GM18511 (cell line): ENCODE measurements around the gene PCGF5.
"Not testable (repeated sequence)": the region's sequence is repeated elsewhere in the genome, so short reads cannot be mapped to it uniquely, and the experiment has no call there.

Experiments
- ATAC-seq: cut with Tn5 transposase; IDR thresholded peaks from one replicate; pipeline ENCODE4 v1.9.1; 2021; ENCODE audit warnings: mild to moderate bottlenecking, moderate library complexity; ENCODE audit not compliant: unreplicated experiment

PCGF5 gene

GRCh38 chr10:91271886-91272285, 51.4 kb downstream of the PCGF5 start:
- ATAC-seq, result no peak

GRCh38 chr10:91284486-91285090, 64.1 kb downstream of the PCGF5 start:
- no peak for ATAC-seq

- no peak for ATAC-seq
Measured at GRCh38 chr10:91286572-91286971, 66.1 kb downstream of the PCGF5 start.

GRCh38 chr10:91287276-91287675, 66.8 kb downstream of the PCGF5 start:
- ATAC-seq, result no peak

- ATAC-seq, result no peak
Measured at GRCh38 chr10:91287912-91288311, 67.4 kb downstream of the PCGF5 start.

GRCh38 chr10:91289305-91289704, 68.8 kb downstream of the PCGF5 start:
- ATAC-seq, result no peak

- ATAC-seq, result no peak
Measured at GRCh38 chr10:91290607-91291006, 70.1 kb downstream of the PCGF5 start.

GRCh38 chr10:91294134-91294906, 73.9 kb downstream of the PCGF5 start:
- ATAC-seq, result no peak

- no peak for ATAC-seq
Measured at GRCh38 chr10:91295346-91295745, 74.9 kb downstream of the PCGF5 start.

- ATAC-seq, result no peak
Measured at GRCh38 chr10:91296471-91296870, 76.0 kb downstream of the PCGF5 start.

GRCh38 chr10:91298224-91298871, 77.9 kb downstream of the PCGF5 start:
- ATAC-seq, result peak; percentile 93

GRCh38 chr10:91299999-91300575, 79.6 kb downstream of the PCGF5 start:
- ATAC-seq, result no peak

- ATAC-seq, result not testable (repeated sequence)
Measured at GRCh38 chr10:91302946-91303345, 82.5 kb downstream of the PCGF5 start.

- ATAC-seq, result not testable (repeated sequence)
Measured at GRCh38 chr10:91305979-91306378, 85.5 kb downstream of the PCGF5 start.

GRCh38 chr10:91307489-91307888, 87.0 kb downstream of the PCGF5 start:
- no peak for ATAC-seq

GRCh38 chr10:91309711-91310110, 89.2 kb downstream of the PCGF5 start:
- ATAC-seq, result no peak

- ATAC-seq, result no peak
Measured at GRCh38 chr10:91311601-91312381, 91.3 kb downstream of the PCGF5 start.

- ATAC-seq, result no peak
Measured at GRCh38 chr10:91312382-91312733, 91.9 kb downstream of the PCGF5 start.

- ATAC-seq, result no peak
Measured at GRCh38 chr10:91313796-91314485, 93.5 kb downstream of the PCGF5 start.

GRCh38 chr10:91316486-91316885, 96.0 kb downstream of the PCGF5 start:
- no peak for ATAC-seq
